ENCODE data around the gene GABBR1.

GABBR1 gene

GRCh38 chr6:29561091-29561490, 71.9 kb downstream of the GABBR1 start:
- no peak for TF ChIP-seq TCF12 (IDR thresholded peaks at IDR 0.05; ENCODE audit: low read depth)
- no peak for TF ChIP-seq TAF1 (IDR thresholded peaks at IDR 0.05; ENCODE audit: low read depth)
- no peak for TF ChIP-seq ZBTB7A (IDR thresholded peaks at IDR 0.05; ENCODE audit: low read depth)
- TF ChIP-seq RAD21 (IDR thresholded peaks at IDR 0.05; ENCODE audit: low read depth) = no peak
- no peak for TF ChIP-seq MAX (IDR thresholded peaks at IDR 0.05)
- TF ChIP-seq REST (IDR thresholded peaks at IDR 0.05; ENCODE audit: low read depth) = no peak

GRCh38 chr6:29559524-29560287, 73.3 kb downstream of the GABBR1 start, which contains the start of gene UBD:
TSS of gene UBD (minus strand) at chr6:29559732. CDS start at chr6:29559701, 31 bp downstream.
- no peak for TF ChIP-seq EGR1 (IDR thresholded peaks at IDR 0.05)

DNA sequence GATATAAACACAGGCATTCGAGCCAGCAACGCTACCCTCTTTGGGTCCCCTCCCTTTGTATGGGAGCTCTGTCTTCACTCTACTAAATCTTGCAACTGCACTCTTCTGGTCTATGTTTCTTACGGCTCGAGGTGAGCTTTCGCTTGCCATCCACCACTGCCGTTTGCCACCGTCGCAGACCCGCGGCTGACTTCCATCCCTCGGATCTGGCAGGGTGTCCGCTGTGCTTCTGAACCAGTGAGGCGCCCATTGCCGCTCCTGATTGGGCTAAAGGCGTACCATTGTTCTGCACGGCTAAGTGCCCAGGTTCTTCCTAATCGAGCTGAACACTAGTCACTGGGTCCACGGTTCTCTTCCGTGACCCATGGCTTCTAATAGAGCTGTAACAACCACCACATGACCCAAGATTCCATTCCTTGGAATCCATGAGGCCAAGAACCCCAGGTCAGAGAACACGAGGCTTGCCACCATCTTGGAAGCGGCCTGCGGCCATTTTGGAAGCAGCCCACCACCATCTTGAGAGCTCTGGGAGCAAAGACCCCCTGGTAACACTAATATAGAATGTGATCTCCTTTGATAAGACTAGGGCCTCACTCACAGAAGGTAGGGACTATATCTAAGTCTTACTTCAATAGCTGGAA, 74.4 kb downstream of the GABBR1 start:
- TF ChIP-seq YY1 (IDR thresholded peaks at IDR 0.05; ENCODE audit: low read depth) (no peak), TCF12 (IDR thresholded peaks at IDR 0.05; ENCODE audit: low read depth) (no peak), CREB1 (IDR thresholded peaks at IDR 0.05; ENCODE audit: low read depth) (no peak), RAD21 (IDR thresholded peaks at IDR 0.05; ENCODE audit: low read depth) (no peak), TAF1 (IDR thresholded peaks at IDR 0.05; ENCODE audit: low read depth) (no peak), ZBTB7A (IDR thresholded peaks at IDR 0.05; ENCODE audit: low read depth) (no peak), EP300 (IDR thresholded peaks at IDR 0.05; ENCODE audit: borderline replicate concordance) (no peak), FOXM1 (IDR thresholded peaks at IDR 0.05; ENCODE audit: borderline replicate concordance, low read depth) (no peak), TEAD4 (IDR thresholded peaks at IDR 0.05) (no peak), MAX (IDR thresholded peaks at IDR 0.05) (no peak), REST (IDR thresholded peaks at IDR 0.05; ENCODE audit: low read depth) (no peak), CEBPB (IDR thresholded peaks at IDR 0.05) (no peak), NFIC (IDR thresholded peaks at IDR 0.05) (no peak), EGR1 (IDR thresholded peaks at IDR 0.05) (no peak)
- TF ChIP-seq, protein P1, sequence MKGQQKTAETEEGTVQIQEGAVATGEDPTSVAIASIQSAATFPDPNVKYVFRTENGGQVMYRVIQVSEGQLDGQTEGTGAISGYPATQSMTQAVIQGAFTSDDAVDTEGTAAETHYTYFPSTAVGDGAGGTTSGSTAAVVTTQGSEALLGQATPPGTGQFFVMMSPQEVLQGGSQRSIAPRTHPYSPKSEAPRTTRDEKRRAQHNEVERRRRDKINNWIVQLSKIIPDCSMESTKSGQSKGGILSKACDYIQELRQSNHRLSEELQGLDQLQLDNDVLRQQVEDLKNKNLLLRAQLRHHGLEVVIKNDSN (IDR thresholded peaks at IDR 0.05) = no peak

DNA sequence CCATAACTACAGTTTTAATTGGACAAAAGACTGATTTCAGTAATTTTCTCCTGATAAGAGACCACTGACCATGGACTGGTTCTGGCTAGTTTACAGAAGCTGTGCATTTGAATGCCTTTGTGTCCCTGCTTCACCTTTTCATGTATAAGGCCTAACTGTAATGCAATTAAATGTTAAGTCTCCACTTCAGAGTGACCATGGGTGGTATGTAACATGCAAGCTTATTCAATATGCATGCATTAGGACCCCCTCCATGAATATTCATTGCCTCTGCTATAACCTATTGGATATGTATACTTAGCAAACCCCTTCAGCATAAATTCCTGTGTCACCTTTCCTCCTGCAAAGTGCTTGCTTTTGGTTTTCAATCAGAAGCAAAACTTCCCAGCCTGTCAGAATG, 75.7 kb downstream of the GABBR1 start:
- no peak for TF ChIP-seq TEAD4 (IDR thresholded peaks at IDR 0.05)

DNA sequence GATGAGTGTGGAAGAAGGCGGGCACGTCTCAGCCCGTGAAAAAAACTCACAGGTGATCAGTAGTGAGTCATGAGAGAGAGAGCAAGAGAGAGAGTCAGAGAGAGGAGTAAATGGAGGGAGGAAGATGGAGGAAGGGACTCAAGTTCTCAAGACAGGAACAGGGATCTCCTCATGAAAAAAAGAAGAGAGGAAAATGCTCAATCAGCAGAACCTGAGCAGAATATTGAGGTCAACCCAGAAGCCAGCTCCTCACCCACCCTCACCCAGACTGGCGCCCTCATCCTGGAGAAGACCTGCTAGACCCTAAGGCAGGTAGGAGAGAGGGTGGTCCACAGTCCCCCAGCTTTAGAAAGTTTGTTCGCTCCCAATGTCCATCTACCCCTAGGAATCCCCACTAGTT, 78.2 kb downstream of the GABBR1 start:
- no peak for TF ChIP-seq REST (IDR thresholded peaks at IDR 0.05; ENCODE audit: low read depth)
- TF ChIP-seq FOXM1 (IDR thresholded peaks at IDR 0.05; ENCODE audit: borderline replicate concordance, low read depth) = no peak
- no peak for TF ChIP-seq CEBPB (IDR thresholded peaks at IDR 0.05)
- TF ChIP-seq ZBTB7A (IDR thresholded peaks at IDR 0.05; ENCODE audit: low read depth) = no peak
- TF ChIP-seq EP300 (IDR thresholded peaks at IDR 0.05; ENCODE audit: borderline replicate concordance) = no peak
- TF ChIP-seq NFIC (IDR thresholded peaks at IDR 0.05) = no peak
- TF ChIP-seq, protein P1 (IDR thresholded peaks at IDR 0.05) = no peak
- no peak for TF ChIP-seq CREB1 (IDR thresholded peaks at IDR 0.05; ENCODE audit: low read depth)
- TF ChIP-seq TEAD4 (IDR thresholded peaks at IDR 0.05) = no peak
- TF ChIP-seq MAX (IDR thresholded peaks at IDR 0.05) = no peak
- TF ChIP-seq YY1 (IDR thresholded peaks at IDR 0.05; ENCODE audit: low read depth) = no peak
- no peak for TF ChIP-seq EGR1 (IDR thresholded peaks at IDR 0.05)
